Left forelimb (tissue), 1 donor: Measurements from ENCODE around the gene JRKL.
"Not testable (repeated sequence)": the region's sequence is repeated elsewhere in the genome, so short reads cannot be mapped to it uniquely, and the experiment has no call there.

Experiments used
- DNase-seq: peaks from one replicate; pipeline ENCODE4 v3.0.0-alpha.2; 2018; ENCODE audit warnings: low spot score

JRKL gene

DNA sequence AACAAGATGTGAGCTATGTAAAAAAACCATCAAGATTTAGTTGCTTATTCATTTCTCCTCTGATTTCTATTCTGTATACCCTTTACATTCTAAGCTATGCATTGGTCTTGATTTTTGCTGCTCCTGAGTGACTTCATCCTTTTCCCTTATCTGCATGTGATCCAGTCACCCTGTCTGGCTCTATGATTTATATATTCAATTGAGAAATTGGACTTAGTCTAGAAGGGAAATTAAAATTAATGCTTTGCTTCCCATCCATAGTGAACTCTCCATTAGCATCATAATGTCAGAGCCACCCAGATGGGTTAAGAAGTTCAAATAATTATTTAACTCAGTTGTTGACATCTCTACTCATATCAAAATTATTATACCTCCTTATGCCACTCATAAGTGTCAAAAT lies 5.0 kb downstream of the JRKL start:
- DNase-seq = no peak

DNA sequence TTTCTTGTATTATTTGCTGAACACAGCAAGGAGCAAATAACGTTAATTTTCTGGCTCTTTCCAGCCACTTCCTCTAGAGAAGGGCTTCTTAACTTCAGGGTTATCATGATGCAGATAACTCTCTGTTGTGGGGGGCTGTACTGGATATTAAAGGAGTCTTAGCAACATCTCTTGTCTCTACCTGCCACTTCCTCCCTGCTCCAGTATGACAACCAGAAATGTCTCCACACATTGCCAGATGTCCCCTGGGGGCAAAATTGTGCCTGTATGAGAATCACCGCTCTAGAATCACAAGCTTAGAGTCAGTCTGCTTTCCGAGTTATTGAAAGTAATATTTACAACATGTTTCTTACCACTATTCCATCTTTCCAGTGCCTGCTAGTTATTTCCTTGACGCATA lies 6.8 kb downstream of the JRKL start:
- no peak for DNase-seq

DNA sequence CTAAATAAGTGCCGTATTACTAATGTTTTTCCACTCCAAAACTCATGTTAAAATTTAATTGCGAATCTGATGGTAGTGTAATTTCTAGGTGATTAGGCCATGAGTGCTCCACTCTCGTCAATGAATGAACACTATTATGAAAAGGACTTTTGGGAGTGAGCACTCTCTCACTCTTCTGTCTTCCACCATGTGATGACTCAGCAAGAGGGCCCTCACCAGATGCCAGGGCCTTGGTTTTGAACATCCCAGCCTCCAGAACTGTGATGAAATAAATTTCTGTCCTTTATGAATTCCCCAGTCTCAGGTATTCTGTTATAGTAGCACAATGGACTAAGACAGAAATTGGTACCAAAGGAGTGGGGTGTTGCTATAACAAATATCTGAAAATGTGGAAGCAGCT lies 8.1 kb downstream of the JRKL start:
- DNase-seq = no peak

DNA sequence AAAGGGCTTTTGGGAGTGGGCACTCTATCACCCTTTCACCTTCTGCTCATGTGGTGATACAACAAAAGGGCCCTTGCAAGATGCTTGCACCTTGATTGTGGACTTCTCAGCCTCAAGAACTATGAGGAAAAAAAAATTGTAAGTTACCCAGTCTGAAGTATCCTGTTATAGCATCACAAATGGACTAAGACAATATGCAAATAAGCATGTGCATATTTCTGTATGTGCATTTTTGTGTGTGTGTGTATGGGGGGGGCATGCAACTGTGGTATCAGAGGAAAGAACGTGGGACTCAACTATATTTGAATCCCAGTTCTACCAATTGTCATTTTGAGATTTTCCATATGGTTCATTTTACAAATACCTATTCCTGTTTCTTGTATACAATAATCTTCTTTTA lies 10.9 kb downstream of the JRKL start:
- DNase-seq = no peak

DNA sequence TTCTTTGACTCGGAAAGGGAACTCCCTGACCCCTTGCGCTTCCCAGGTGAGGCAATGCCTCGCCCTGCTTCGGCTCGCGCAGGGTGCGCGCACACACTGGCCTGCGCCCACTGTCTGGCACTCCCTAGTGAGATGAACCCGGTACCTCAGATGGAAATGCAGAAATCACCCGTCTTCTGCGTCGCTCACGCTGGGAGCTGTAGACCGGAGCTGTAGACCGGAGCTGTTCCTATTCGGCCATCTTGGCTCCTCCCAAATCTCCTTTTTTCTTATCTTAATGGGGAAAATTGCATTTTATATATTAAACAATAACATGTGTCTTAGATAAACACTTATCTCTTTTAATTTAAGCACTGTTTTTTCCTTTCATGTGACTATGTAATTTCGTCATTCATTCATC lies 21.6 kb downstream of the JRKL start:
- not testable (repeated sequence) for DNase-seq

DNA sequence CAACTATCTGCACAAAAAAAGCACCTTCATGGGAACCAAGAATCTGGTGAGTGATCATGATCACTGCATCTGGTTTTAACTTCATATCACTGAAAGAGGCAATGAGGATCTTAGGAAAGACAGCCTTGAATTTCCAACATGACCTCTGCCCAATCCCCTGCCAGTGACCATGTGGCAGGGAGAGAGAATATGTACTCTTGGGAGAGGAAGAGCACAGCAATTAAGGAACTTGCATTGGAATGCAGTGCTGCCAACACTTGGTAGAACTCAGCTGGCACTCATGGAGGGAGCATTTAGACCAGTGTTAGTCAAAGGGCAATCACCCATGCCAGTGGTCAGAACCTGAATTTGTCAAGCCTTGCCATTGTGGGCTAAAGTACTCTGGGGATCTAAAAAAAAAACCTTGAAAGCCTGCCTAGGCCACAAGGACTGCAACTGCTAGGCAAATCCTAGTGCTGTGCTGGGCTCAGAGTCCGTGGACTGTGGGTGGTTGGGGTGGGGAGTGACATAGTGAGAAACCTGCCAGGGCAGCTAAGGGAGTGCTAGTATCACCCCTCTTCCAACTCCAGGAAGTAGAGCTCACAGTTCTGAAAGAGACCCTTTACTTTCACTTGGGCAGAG lies 23.1 kb downstream of the JRKL start:
- DNase-seq = no peak

DNA sequence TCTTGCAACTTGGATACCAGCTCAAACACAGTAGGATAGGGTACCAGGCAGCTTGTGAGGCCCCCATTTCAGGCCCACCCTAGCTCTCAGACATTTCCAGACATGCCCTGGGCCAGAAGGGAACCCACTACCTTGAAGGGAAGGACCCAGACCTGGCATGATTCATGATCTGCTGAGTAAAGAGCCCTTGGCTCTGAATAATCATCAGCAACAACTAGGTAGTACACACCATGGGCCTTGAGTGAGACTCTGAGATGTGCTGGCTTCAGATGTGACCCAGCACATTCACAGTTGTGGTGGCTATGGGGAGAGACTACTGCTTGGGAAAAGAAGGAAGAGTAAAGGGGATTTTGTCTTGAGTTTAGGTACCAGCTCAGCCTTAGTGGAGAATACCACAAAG lies 23.6 kb downstream of the JRKL start:
- DNase-seq = no peak

DNA sequence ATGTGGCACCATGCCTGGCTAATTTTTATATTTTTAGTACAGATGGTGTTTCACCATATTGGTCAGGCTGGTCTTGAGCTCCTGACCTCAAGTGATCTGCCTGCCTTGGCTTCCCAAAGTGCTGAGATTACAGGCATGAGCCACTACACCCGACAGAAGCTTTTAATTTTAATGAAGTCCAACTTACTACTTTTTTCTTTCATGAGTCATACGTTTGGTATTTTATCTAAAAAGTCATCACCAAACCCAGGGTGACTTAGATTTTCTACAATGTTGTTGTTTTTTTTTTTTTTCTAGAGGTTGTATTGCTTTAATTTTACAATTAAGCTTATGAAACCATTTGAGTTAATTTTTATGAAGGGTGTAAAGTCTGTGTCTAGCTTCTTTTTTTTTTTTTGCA lies 34.9 kb downstream of the JRKL start:
- no peak for DNase-seq

DNA sequence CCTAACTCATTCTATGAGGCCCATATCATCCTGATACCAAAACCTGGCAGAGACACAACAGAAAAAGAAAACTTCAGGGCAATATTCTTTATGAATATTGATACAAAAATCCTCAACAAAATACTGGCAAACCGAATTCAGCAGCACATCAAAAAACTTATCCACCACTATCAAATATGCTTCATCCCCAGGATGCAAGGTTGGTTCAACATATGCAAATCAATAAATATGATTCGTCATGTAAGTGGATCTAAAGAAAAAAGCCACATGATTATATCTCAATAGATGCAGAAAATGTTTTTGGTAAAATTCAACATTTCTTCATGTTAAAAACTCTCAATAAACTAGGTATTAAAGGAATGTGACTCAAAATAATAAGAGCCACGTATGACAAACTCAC lies 40.9 kb downstream of the JRKL start:
- DNase-seq = no peak

DNA sequence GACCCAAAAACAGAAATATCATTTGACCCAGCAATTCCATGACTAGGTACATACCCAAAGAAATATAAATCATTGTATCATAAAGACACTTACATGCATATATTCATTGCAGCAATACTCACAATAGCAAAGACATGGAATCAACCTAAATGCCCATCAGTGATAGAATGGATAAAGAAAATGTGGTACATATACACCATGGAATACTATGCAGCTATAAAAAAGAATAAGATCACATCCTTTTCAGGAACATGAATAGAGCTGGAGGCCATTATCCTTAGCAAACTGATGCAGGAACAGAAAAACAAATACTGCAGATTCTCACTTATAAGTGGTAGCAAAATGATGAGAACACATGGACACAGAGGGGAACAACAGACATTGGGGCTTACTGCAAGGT lies 42.8 kb downstream of the JRKL start:
- not testable (repeated sequence) for DNase-seq
